ENCODE measurements around the gene IQCM. TPM values are rescaled to one million over a fixed set of nuclear protein-coding genes. Genes with fewer than 3 reads are reported as not detected.

IQCM gene
- total RNA-seq, 3 donors from 2014 or later, result not detected

DNA sequence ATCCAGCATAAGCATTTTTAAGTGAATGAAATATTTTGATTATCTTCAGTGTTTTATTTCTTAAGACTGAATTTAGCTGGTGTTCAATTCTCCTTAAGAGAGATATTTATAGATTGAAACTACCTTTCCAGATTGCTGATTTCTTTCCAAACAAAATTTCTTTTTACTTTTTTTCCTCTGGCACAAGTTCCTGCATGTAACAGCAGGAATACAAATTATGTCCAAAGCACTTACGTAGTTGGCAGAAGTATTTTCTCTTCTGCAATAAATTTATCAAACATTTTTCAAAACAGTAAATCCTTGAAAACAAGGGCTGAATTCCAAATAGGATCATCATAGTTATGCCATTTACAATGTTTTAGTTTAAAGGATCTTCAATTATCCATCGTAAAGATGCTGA lies 412.6 kb downstream of the IQCM start:
- intact Hi-C loops (cut with DNase I; ENCODE audit: low total_unique reads), result no loop called here

DNA sequence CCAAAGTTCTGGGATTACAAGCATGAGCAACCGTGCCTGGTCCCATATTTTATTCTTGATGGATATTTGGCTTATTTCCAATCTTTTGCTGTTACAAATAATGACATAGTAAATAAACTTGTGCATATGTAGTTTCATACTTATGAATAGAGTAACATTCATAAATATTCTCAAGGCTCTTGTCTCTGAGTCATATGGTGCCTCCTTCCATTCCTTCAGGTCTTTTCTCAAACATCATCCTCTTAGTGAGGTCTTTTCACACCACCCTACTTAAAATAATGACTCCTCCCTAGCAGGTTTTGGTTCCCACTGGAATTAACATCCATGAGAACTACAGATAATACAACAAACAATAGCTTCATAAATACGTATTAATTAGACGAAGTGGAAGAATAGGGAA lies 416.6 kb downstream of the IQCM start:
- Histone ChIP-seq H3K27ac (no peak overlapping the region), H3K4me1 (no peaks in the 10 kb centered on the region), H3K4me3 (no peak overlapping the region), H3K9me3 (no peaks in the 10 kb centered on the region), H3K27me3 (no peaks in the 10 kb centered on the region), H3K36me3 (no peaks in the 10 kb centered on the region)
- TF ChIP-seq POLR2AphosphoS5 (IDR thresholded peaks at IDR 0.05) (no peak), POLR2A (IDR thresholded peaks at IDR 0.05) (no peak)
- TF ChIP-seq, protein P1, sequence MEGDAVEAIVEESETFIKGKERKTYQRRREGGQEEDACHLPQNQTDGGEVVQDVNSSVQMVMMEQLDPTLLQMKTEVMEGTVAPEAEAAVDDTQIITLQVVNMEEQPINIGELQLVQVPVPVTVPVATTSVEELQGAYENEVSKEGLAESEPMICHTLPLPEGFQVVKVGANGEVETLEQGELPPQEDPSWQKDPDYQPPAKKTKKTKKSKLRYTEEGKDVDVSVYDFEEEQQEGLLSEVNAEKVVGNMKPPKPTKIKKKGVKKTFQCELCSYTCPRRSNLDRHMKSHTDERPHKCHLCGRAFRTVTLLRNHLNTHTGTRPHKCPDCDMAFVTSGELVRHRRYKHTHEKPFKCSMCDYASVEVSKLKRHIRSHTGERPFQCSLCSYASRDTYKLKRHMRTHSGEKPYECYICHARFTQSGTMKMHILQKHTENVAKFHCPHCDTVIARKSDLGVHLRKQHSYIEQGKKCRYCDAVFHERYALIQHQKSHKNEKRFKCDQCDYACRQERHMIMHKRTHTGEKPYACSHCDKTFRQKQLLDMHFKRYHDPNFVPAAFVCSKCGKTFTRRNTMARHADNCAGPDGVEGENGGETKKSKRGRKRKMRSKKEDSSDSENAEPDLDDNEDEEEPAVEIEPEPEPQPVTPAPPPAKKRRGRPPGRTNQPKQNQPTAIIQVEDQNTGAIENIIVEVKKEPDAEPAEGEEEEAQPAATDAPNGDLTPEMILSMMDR (IDR thresholded peaks at IDR 0.05), result no peak
- intact Hi-C loops (cut with DNase I; ENCODE audit: low total_unique reads), result no loop called here
- no peak for DNase-seq (ENCODE audit: low spot score in 2 of 2)

More for the DNA sequence above, 412.6 kb downstream of the IQCM start:
- Histone ChIP-seq H3K9me3 (no peaks in the 10 kb centered on the region), H3K36me3 (no peaks in the 10 kb centered on the region), H3K4me1 (no peaks in the 10 kb centered on the region), H3K27me3 (no peaks in the 10 kb centered on the region), H3K27ac (no peak overlapping the region), H3K4me3 (no peak overlapping the region)
- TF ChIP-seq, protein P1 (IDR thresholded peaks at IDR 0.05), result no peak
- TF ChIP-seq POLR2AphosphoS5 (IDR thresholded peaks at IDR 0.05) (no peak), POLR2A (IDR thresholded peaks at IDR 0.05) (no peak)
- no peak for DNase-seq (ENCODE audit: low spot score in 2 of 2)

DNA sequence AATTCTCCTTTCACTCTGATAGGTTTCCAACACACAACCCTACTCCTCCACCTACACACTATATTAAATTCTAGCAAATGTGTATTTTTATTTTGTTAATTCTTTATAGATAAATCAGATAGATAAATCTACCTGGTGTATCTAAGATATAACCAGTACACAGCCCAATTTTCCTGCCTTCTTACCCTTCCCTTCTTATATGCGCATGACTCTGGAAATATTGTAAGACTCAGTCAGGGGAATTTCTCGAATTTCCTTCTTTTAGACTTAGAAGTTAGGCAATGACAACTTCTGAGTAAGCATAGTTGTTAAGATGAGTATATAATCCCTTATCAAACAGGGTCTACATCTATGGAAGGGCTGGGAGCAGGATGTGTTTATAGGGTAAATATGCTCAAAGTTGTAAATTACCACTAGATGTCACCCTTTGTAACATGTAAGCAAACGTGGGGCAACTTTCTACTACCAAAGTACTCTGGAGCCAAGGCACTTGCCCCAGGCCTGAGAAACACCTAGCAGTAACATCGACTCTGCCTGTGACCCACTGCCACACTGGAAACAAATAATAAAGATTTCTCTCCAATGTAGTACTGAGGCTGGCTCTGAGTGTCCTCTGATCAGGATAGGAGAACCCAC lies 444.7 kb downstream of the IQCM start:
- no peak for TF ChIP-seq POLR2A (IDR thresholded peaks at IDR 0.05)
- TF ChIP-seq, protein P1 (IDR thresholded peaks at IDR 0.05), result no peak
- TF ChIP-seq POLR2AphosphoS5 (IDR thresholded peaks at IDR 0.05), result no peak
- H3K27ac ChIP-seq, result no peak overlapping the region
- DNase-seq (ENCODE audit: low spot score in 2 of 2), result no peak
- no peaks in the 10 kb centered on the region for H3K27me3 ChIP-seq
- H3K36me3 ChIP-seq, result no peaks in the 10 kb centered on the region
- no peaks in the 10 kb centered on the region for H3K9me3 ChIP-seq
- intact Hi-C loops (cut with DNase I; ENCODE audit: low total_unique reads), result no loop called here
- H3K4me3 ChIP-seq, result no peak overlapping the region
- no peaks in the 10 kb centered on the region for H3K4me1 ChIP-seq

DNA sequence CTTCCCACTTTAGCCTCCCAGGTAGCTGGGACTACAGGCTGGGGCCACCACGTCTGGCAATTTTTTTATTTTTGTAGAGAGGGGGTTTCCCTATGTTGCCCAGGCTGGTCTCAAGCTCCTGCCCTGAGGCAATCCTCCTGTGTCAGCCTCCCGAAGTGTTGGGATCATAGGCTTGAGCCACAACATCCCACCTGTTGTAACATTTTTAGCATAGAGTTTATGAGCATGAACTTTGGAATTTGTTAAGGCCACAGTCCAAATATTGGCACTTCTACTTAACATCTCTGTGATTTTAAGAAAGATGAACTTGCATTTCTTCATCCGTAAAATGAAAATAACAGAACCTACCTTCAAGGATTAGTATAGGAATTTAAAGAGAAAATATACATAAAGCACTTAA lies 445.6 kb downstream of the IQCM start:
- no peak for DNase-seq (ENCODE audit: low spot score in 2 of 2)
- TF ChIP-seq, protein P1 (IDR thresholded peaks at IDR 0.05), result no peak
- TF ChIP-seq POLR2AphosphoS5 (IDR thresholded peaks at IDR 0.05) (no peak), POLR2A (IDR thresholded peaks at IDR 0.05) (no peak)
- no peak overlapping the region for H3K27ac ChIP-seq
- H3K36me3 ChIP-seq, result no peaks in the 10 kb centered on the region
- no peak overlapping the region for H3K4me3 ChIP-seq
- H3K4me1 ChIP-seq, result no peaks in the 10 kb centered on the region
- H3K27me3 ChIP-seq, result no peaks in the 10 kb centered on the region
- intact Hi-C loops (cut with DNase I; ENCODE audit: low total_unique reads), result no loop called here
- H3K9me3 ChIP-seq, result no peaks in the 10 kb centered on the region

DNA sequence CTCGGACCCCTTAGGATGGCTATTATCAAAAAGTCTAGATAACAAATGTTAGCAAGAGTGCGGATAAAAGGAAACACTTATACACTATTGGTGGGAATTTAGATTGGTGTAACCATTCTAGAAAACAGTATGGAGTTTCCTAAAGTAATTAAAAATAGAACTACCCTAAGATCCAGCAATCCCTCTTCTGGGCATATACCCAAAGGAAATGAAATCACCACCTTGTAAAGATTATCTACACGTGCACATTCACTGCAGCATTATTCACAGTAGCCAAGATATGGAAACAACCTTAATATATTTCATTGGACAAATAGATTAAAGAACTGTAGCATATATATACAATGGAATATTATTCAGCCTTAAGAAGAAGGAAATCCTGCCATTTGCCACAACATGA lies 462.4 kb downstream of the IQCM start:
- Histone ChIP-seq H3K9me3 (peaks cover 4% of the 10 kb centered on the region in 2 donors), H3K4me3 (no peak overlapping the region), H3K4me1 (no peaks in the 10 kb centered on the region), H3K27ac (no peak overlapping the region), H3K27me3 (no peaks in the 10 kb centered on the region), H3K36me3 (no peaks in the 10 kb centered on the region)
- TF ChIP-seq, protein P1 (IDR thresholded peaks at IDR 0.05), result no peak
- TF ChIP-seq POLR2AphosphoS5 (IDR thresholded peaks at IDR 0.05) (no peak), POLR2A (IDR thresholded peaks at IDR 0.05) (no peak)
- intact Hi-C loops (cut with DNase I; ENCODE audit: low total_unique reads), result no loop called here
- DNase-seq (ENCODE audit: low spot score in 2 of 2), result no peak

Measured in breast epithelium (tissue), 4 donors.